Measurements from ENCODE around the gene MRPL11. TPM values are rescaled to one million over a fixed set of nuclear protein-coding genes. Genes with fewer than 3 reads are reported as not detected.

Gene MRPL11
- total RNA-seq, 1 experiment from 2014 or later, result 97.9 TPM

DNA sequence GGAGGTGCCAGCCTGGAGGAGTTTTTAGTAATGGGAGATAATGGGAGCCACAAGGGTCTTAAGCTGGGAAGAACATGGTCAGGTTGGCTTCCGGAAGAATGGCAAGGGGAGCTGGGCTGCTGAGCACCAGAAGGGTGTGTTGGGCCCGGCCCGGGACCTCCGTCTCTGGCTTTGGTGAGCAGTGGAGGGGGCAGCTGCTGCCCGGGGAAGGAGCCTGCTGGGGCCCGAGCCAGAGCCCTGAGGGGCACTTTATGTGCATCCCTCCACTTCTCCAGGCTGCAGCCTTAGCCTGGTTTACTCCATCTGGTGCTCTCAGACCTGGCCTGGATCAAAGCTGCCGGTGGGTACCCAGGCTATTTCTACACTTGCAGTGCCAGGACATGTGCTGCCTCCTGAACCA, 26.5 kb downstream of the MRPL11 start:
- Histone ChIP-seq H3K4me3 (ENCODE audit: low read depth, low read length, poor library complexity, severe bottlenecking) (no peak overlapping the region), H3K9me3 (ENCODE audit: low read depth, low read length, poor library complexity, severe bottlenecking) (no peaks in the 10 kb centered on the region), H3K27ac (ENCODE audit: low read depth, low read length, poor library complexity, severe bottlenecking) (no peak overlapping the region), H3K36me3 (ENCODE audit: insufficient read depth, low read length, poor library complexity, severe bottlenecking) (no peaks in the 10 kb centered on the region), H3K4me1 (ENCODE audit: insufficient read depth, low read length, poor library complexity, severe bottlenecking) (peaks cover 4% of the 10 kb centered on the region), H3K27me3 (replicated peaks; ENCODE audit: insufficient read depth, low read depth, low read length, poor library complexity) (peaks cover 7% of the 10 kb centered on the region)
- ChIA-PET POLR2A (ENCODE audit: low non-redundant PET) (no interaction called here), CTCF (interaction anchor here (1.1 kb wide), 1 partner anchor 18 kb away, joined by 4 read pairs; no protein-coding TSS in a partner anchor)
- DNase-seq (ENCODE audit: low spot score), result no peak
- intact Hi-C loops (cut with micrococcal nuclease; ENCODE audit: unreplicated experiment), result no loop called here
- TF ChIP-seq EZH2 (IDR thresholded peaks at IDR 0.05; ENCODE audit: borderline replicate concordance, low read depth, low read length, poor library complexity, severe bottlenecking), result no peak
- TF ChIP-seq, protein P1, sequence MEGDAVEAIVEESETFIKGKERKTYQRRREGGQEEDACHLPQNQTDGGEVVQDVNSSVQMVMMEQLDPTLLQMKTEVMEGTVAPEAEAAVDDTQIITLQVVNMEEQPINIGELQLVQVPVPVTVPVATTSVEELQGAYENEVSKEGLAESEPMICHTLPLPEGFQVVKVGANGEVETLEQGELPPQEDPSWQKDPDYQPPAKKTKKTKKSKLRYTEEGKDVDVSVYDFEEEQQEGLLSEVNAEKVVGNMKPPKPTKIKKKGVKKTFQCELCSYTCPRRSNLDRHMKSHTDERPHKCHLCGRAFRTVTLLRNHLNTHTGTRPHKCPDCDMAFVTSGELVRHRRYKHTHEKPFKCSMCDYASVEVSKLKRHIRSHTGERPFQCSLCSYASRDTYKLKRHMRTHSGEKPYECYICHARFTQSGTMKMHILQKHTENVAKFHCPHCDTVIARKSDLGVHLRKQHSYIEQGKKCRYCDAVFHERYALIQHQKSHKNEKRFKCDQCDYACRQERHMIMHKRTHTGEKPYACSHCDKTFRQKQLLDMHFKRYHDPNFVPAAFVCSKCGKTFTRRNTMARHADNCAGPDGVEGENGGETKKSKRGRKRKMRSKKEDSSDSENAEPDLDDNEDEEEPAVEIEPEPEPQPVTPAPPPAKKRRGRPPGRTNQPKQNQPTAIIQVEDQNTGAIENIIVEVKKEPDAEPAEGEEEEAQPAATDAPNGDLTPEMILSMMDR (conservative IDR thresholded peaks at IDR 0.05; ENCODE audit: low read depth, low read length), result no peak
- BruUV-seq (replicated peaks), result no TSS peak

DNA sequence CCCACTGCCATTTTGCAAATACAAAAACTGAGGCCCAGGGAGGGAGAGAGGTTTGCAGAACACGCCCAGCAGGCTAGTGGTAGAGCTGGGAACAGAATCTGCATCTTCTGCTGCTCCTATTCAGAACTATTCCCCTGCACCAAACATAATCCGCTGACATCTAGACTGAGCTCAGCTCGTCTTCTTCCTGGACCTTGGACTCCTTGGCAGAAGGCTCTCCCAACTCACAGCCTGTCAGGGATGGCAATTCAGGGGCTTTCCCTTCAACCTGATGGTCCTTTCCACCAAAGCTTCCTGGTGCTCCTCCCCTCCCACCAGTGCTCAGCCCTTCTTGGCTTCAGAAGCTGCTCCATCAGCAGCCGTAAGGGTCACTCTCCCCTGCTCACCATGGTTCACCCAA, 27.3 kb downstream of the MRPL11 start:
- TF ChIP-seq, protein P1 (conservative IDR thresholded peaks at IDR 0.05; ENCODE audit: low read depth, low read length), result no peak
- TF ChIP-seq EZH2 (IDR thresholded peaks at IDR 0.05; ENCODE audit: borderline replicate concordance, low read depth, low read length, poor library complexity, severe bottlenecking), result no peak
- intact Hi-C loops (cut with micrococcal nuclease; ENCODE audit: unreplicated experiment), result no loop called here
- Histone ChIP-seq H3K9me3 (ENCODE audit: low read depth, low read length, poor library complexity, severe bottlenecking) (no peaks in the 10 kb centered on the region), H3K36me3 (ENCODE audit: insufficient read depth, low read length, poor library complexity, severe bottlenecking) (no peaks in the 10 kb centered on the region), H3K4me1 (ENCODE audit: insufficient read depth, low read length, poor library complexity, severe bottlenecking) (peaks cover 4% of the 10 kb centered on the region), H3K27ac (ENCODE audit: low read depth, low read length, poor library complexity, severe bottlenecking) (no peak overlapping the region), H3K4me3 (ENCODE audit: low read depth, low read length, poor library complexity, severe bottlenecking) (no peak overlapping the region), H3K27me3 (replicated peaks; ENCODE audit: insufficient read depth, low read depth, low read length, poor library complexity) (peaks cover 7% of the 10 kb centered on the region)
- CTCF ChIA-PET, result interaction anchor here (1.1 kb wide), 1 partner anchor 19 kb away, joined by 4 read pairs; no protein-coding TSS in a partner anchor
- BruUV-seq (replicated peaks), result no TSS peak
- DNase-seq (ENCODE audit: low spot score), result no peak
- POLR2A ChIA-PET (ENCODE audit: low non-redundant PET), result no interaction called here

DNA sequence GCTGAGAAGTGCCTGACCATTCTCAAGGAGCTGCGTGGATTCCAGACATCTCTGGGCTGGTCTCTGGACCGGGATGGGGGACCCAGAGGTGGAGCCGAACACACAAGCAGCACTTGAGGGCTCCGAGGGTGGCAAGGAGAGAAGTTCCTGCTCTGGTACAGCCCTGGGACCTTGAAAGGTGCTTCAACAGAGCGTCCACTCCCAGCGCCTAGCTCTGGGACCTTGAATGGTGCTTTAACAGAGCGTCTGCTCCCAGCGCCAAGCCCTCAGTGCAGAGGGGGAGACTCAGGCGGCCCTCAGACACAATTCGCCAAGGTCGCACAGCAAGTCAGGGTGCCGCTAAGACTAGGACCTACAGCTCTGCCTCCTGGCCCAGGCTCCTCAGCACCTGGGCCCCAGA, 28.5 kb downstream of the MRPL11 start:
- Histone ChIP-seq H3K36me3 (ENCODE audit: insufficient read depth, low read length, poor library complexity, severe bottlenecking) (no peaks in the 10 kb centered on the region), H3K9me3 (ENCODE audit: low read depth, low read length, poor library complexity, severe bottlenecking) (no peaks in the 10 kb centered on the region), H3K4me3 (ENCODE audit: low read depth, low read length, poor library complexity, severe bottlenecking) (no peak overlapping the region), H3K27ac (ENCODE audit: low read depth, low read length, poor library complexity, severe bottlenecking) (no peak overlapping the region), H3K27me3 (replicated peaks; ENCODE audit: insufficient read depth, low read depth, low read length, poor library complexity) (peaks cover 18% of the 10 kb centered on the region), H3K4me1 (ENCODE audit: insufficient read depth, low read length, poor library complexity, severe bottlenecking) (peaks cover 4% of the 10 kb centered on the region)
- intact Hi-C loops (cut with micrococcal nuclease; ENCODE audit: unreplicated experiment), result no loop called here
- TF ChIP-seq, protein P1 (conservative IDR thresholded peaks at IDR 0.05; ENCODE audit: low read depth, low read length), result no peak
- TF ChIP-seq EZH2 (IDR thresholded peaks at IDR 0.05; ENCODE audit: borderline replicate concordance, low read depth, low read length, poor library complexity, severe bottlenecking), result no peak
- ChIA-PET CTCF (interaction anchor here (2.1 kb wide), 1 partner anchor 69 kb away, joined by 6 read pairs; no protein-coding TSS in a partner anchor), POLR2A (ENCODE audit: low non-redundant PET) (no interaction called here)
- no peak for DNase-seq (ENCODE audit: low spot score)
- no TSS peak for BruUV-seq (replicated peaks)
